ENCODE results near the gene APOL1.

APOL1 gene

DNA sequence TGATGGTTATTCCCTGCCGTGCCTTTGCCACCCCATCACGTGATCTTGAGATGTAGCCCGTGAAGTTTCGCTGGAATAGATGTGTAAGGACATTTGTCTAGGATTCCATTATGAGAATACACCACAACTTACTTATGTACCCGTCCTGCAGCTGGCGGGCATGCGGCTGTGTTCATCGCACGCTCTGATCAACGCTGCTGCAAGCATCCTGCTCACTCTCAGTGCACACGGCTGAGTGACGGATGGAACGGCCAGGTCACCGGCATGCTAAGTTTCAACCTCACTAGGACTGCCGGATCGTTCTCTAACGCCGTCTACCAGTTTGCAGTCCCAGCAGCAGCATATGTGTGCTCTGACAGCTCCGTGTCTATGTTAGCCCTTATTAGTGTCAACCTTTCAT lies 44.6 kb downstream of the APOL1 start:
- no peak for DNase-seq
- Mint-ChIP-seq H3K27me3 (no peaks in the 10 kb centered on the region), H3K9me3 (no peaks in the 10 kb centered on the region), H3K4me3 (no peak overlapping the region), H3K27ac (no peak overlapping the region), H3K4me1 (peaks cover 51% of the 10 kb centered on the region)
- ATAC-seq: no peak

DNA sequence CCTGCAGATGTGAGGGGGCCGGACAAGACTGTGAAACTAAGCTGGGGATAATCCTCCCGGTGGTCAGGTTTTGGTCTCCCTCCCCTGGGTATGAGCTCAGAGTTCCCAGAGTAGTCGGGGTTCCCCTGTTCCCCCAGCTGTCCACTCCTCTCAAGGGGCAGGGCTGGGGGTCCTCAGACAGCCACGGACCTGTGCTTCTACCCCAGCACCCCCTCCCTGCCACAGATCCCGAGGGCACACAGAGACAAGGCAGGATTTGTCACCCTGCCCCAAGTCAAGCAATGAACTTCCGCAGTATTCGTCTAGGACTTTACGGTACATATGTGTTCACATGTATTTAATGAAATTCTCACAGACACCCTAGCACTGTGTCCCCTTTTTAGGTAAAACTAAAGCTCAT lies 45.2 kb downstream of the APOL1 start:
- ATAC-seq (no peak), DNase-seq (no peak)
- Mint-ChIP-seq H3K4me1 (peaks cover 46% of the 10 kb centered on the region), H3K27ac (peak overlapping the region in 1 of 2 donors; percentile 42), H3K27me3 (no peaks in the 10 kb centered on the region), H3K4me3 (no peak overlapping the region), H3K9me3 (no peaks in the 10 kb centered on the region)

DNA sequence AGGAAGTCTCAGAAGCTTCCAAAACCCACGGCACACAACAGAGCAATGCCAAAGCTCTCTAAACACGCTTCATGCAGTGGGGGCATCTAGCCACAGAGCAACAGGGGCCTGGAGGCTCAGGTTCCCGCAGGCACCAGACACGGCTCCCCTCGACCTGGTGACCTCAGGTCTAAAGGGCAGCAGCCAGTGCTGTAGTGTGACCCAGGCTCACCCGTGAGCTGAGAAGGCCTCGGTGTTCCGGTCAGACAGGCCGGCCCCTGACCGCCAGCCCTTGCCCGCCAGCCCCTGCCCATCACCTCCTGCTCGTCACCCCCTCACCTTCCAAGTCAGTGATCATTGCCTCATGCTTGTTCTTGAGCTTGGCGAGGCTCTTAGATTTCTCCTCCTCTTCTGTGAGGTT lies 45.7 kb downstream of the APOL1 start:
- no peak for DNase-seq
- Mint-ChIP-seq H3K27me3 (no peaks in the 10 kb centered on the region), H3K27ac (no peak overlapping the region), H3K9me3 (no peaks in the 10 kb centered on the region), H3K4me3 (no peak overlapping the region), H3K4me1 (peaks cover 43% of the 10 kb centered on the region)
- ATAC-seq: no peak

DNA sequence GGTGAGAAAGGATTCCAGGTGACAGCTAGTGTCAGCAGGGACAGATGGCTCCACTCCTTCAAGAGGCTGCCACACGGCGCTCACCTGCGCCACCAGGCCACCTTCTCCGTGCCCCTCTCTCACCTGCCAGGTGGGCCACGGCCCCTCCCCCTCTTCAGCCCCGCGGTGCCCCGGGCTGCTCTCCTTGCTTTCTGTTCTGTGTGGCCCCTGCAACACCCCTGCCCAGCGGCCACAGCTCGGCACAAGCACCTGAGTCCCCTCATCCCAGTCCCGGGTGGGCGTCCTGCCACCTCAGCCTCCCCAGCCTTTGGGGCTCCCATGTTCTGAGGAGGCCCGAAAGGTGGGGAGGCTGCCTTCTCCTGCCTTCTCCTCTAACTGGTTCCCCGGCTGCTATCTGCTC lies 46.4 kb downstream of the APOL1 start:
- Mint-ChIP-seq H3K4me1 (peaks cover 43% of the 10 kb centered on the region), H3K9me3 (no peaks in the 10 kb centered on the region), H3K27me3 (no peaks in the 10 kb centered on the region), H3K27ac (peak overlapping the region in 1 of 2 donors; percentile 85), H3K4me3 (no peak overlapping the region)
- DNase-seq (no peak), ATAC-seq (no peak)

DNA sequence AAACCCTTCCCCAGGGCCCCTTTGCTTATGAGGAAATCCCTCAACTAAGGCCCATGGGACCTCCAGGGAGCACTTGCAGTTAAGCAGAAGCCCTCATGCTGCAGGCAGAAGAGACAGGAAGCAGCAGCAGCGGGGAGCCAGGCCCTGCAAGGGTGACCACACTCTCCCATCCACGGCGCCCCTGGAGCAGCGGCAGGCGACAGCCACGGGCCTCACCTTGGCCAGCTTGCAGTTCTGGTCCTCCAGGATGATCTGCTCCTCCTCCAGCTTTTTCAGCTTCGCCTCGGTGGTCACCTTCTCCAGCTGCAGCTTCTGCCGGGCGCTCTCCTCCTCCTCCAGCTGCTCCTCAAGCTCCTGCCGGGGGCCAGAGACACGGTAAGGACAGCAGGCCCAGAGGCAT lies 47.0 kb downstream of the APOL1 start:
- ATAC-seq (no peak), DNase-seq (no peak)
- Mint-ChIP-seq H3K4me1 (peaks cover 38% of the 10 kb centered on the region), H3K4me3 (no peak overlapping the region), H3K27ac (peak overlapping the region in 1 of 2 donors; percentile 27), H3K27me3 (no peaks in the 10 kb centered on the region), H3K9me3 (no peaks in the 10 kb centered on the region)

DNA sequence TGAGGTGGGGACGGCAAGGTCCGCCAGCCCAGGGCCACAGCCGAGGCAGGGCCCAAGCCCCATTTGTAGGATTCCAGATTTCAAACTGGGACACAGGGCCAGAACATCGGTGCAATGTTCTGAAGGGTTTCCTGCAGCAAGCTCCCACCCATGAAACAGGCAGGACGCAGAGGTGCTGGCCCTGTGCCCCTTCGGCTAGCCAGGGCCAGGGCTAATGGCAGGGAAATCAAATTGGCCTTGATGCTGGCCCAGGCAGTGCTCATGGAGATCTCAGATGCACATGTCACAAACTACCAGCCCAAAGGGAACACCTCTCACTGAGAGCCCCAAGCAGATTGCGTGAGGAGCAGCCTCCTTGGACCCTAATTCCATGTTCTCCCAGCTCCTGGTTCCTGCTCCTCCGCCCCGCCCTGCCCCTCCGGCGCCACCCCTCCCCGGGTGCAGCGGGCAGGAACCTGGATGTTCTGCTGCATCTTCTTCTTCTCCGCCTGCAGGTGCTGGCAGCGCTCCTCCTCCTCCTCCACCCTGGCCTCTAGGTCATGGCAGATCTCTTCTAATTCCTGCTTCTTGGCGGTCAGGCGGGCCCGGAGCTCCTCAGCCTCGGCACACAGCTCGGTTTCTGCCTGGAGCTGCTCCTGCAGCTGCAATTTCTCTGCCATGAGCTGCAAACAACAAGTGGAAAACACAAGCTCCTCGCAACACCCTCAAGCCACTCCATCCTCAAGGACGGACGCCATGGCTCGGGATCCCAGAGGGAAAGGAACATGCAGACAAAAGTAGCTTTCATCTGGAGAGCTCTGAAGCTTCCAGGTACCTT lies 47.7 kb downstream of the APOL1 start:
- DNase-seq (no peak), ATAC-seq (no peak)
- Mint-ChIP-seq H3K4me1 (peaks cover 33% of the 10 kb centered on the region), H3K4me3 (peak overlapping the region in 1 of 2 donors; percentile 45), H3K9me3 (no peaks in the 10 kb centered on the region), H3K27me3 (no peaks in the 10 kb centered on the region), H3K27ac (peak overlapping the region; percentile 65 to 95)

DNA sequence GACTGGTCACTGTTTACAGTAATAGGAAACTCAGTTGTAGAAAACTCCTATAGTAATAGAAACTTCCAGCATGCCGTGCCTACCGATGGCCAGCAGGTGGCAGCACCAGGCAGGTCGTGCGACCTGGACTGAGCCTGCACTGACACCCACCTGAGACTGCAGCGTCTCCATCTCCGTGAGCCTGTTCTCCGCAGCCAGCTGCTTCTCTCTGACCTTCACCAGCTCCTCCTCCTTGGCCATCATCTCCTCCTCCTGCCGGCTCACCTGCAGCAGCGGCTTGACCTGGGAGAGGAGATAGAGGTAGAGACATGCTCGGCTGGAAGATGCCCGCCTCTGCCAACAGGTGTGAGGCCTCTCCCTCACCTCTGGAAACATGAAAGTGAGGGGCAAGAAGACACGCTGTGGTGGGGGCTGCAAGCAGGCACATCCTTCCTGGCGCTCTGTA lies 48.5 kb downstream of the APOL1 start:
- peak overlapping the region in 1 of 2 donors; percentile 95 for H3K27ac Mint-ChIP-seq
- H3K4me3 Mint-ChIP-seq: no peak overlapping the region
- no peaks in the 10 kb centered on the region for H3K27me3 Mint-ChIP-seq
- no peaks in the 10 kb centered on the region for H3K9me3 Mint-ChIP-seq
- peak; percentile 78 to 81 for DNase-seq
- H3K4me1 Mint-ChIP-seq: peaks cover 31% of the 10 kb centered on the region
- ATAC-seq: peak; percentile 94

DNA sequence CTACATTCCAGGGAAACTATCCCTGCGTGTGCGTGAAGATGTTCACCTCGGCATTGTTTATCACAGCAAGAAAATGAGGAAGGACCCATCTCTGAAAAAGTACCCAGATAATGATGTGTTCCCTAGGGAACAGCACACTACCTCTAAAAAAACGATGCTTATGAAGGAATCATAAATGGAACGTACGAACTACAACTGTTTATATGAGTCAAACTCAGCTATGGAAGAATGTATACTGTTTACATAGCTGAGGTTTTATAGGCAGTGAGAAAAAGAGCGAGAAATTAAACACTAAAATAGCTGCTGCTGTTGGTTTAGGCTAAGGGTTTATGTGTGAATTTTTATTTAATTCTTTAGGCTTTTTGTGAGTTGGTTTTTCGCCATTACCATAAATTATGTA lies 48.9 kb downstream of the APOL1 start:
- DNase-seq (no peak), ATAC-seq (no peak)
- H3K4me1 Mint-ChIP-seq: peaks cover 31% of the 10 kb centered on the region
- no peaks in the 10 kb centered on the region for H3K27me3 Mint-ChIP-seq
- no peaks in the 10 kb centered on the region for H3K9me3 Mint-ChIP-seq
- no peak overlapping the region for H3K4me3 Mint-ChIP-seq
- peak overlapping the region in 1 of 2 donors; percentile 95 for H3K27ac Mint-ChIP-seq

DNA sequence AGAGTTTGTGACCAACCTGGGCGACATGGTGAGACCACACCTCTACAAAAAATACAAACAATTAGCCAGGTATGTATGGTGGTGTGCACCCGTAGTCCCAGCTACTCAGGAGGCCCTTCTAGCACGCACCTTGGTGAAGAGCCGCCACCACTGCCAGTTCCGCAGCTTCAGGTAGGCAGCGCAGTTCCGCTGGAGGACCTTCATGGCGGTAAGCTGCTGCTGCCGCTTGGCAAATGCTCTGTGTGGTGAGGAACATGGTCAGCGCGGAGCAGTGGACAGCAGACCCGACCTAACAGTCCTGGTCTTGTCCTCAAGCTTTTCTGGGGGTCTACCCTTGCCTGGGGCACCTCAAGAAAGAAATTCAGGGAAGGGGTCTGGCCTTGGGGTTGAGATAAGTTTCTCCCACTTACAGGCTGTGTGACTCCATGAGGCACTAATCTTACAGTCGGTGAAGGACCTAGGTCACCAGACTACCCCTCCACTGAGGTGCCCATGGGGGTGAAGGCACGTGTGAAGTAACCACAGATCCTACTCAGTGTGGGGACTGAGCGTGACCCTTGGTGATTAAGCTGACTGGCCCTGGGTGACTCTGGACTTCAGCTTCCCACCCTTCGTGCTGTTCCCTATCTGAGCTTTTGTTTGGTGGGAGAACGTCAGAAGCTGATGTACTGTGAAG lies 49.6 kb downstream of the APOL1 start:
- ATAC-seq (no peak), DNase-seq (no peak)
- peak overlapping the region in 1 of 2 donors; percentile 19 for H3K27ac Mint-ChIP-seq
- H3K4me3 Mint-ChIP-seq: no peak overlapping the region
- no peaks in the 10 kb centered on the region for H3K9me3 Mint-ChIP-seq
- H3K4me1 Mint-ChIP-seq: peaks cover 25% of the 10 kb centered on the region
- H3K27me3 Mint-ChIP-seq: no peaks in the 10 kb centered on the region

DNA sequence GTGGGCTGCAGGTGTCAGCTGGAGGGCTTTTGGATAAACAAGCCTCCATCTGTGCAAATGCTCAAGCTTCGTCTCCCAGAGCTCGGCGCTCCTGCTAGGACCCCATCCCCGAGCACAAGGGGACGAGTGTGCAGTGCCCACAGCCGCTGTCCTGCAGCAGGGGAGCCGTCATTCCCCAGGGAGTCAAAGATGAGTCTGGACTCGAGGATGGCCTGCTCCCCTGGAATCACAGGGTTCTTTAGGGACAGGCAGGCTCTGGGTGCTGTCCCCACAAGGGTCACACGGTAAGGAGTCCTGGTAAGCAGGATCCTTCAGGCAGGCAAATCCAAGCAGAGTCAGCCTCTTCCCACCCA lies 50.2 kb downstream of the APOL1 start:
- peaks cover 25% of the 10 kb centered on the region for H3K4me1 Mint-ChIP-seq
- peak overlapping the region in 1 of 2 donors; percentile 12 for H3K27ac Mint-ChIP-seq
- H3K4me3 Mint-ChIP-seq: no peak overlapping the region
- no peaks in the 10 kb centered on the region for H3K9me3 Mint-ChIP-seq
- no peak for ATAC-seq
- no peaks in the 10 kb centered on the region for H3K27me3 Mint-ChIP-seq
- DNase-seq: no peak

DNA sequence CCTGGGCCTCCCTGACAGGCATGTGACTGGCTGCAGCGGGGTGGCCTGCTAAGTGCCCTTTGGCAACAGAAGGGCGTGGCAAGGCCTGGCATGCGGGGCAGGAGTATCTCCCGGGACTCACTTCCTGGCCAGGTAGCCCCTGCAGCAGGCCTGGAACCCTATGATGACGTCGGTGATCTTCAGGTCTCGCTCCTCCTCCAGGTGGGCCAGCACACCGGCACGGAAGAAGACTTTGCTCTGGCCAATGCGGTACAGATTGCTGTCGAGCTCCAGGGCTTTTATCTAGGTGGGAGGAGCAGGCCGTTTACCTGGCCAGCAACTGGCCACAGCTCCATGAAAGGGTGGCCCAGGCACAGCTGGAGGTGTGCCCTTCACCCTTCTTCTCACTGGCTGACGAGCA lies 50.9 kb downstream of the APOL1 start:
- no peak overlapping the region for H3K4me3 Mint-ChIP-seq
- ATAC-seq (no peak), DNase-seq (no peak)
- H3K27me3 Mint-ChIP-seq: no peaks in the 10 kb centered on the region
- no peaks in the 10 kb centered on the region for H3K9me3 Mint-ChIP-seq
- peak overlapping the region in 1 of 2 donors; percentile 85 for H3K27ac Mint-ChIP-seq
- H3K4me1 Mint-ChIP-seq: peaks cover 31% of the 10 kb centered on the region

DNA sequence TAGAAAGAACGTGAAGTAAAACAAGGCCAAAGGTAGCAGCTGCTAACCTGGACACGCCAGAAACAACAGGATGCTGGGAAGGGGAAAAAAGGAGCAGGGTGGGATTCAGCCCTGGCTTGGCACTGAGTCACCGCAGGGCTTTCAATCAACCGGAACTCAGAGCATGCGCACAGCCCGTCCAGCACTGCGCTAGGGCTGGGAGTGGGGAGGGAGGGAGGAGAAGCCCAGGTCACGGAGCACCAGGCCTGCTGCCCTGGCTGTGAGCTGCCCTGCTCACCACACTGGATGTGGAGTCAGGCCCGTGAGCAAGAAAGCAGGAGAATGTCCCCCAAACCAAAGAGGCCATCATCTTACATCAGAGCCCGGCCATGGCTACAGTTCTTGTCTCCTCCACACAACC lies 51.5 kb downstream of the APOL1 start:
- Mint-ChIP-seq H3K27ac (peak overlapping the region in 1 of 2 donors; percentile 85), H3K4me1 (peaks cover 36% of the 10 kb centered on the region), H3K27me3 (no peaks in the 10 kb centered on the region), H3K4me3 (no peak overlapping the region), H3K9me3 (no peaks in the 10 kb centered on the region)
- no peak for ATAC-seq
- DNase-seq: no peak

DNA sequence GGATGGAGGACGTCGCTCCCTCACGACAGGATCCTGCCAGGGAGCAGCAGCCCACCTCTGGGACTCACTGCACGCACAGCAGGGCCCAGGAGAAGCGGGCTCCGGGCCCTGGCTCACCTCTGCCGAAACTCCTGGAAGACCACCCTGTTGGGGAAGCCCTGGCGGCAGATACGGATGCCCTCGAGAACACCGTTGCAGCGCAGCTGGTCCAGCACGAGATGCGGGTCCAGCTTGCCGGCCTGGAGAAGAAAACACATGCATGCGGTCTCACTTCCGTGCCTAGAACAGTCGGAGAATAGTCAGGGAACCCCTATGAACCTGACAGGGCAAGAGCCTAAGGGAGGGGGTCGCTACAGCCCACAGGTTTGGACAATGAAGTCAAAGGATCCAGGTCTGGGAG lies 52.9 kb downstream of the APOL1 start:
- no peaks in the 10 kb centered on the region for H3K27me3 Mint-ChIP-seq
- peaks cover 34% of the 10 kb centered on the region for H3K4me1 Mint-ChIP-seq
- H3K27ac Mint-ChIP-seq: peak overlapping the region in 1 of 2 donors; percentile 72
- no peaks in the 10 kb centered on the region for H3K9me3 Mint-ChIP-seq
- DNase-seq: no peak
- peak overlapping the region in 1 of 2 donors; percentile 30 for H3K4me3 Mint-ChIP-seq
- no peak for ATAC-seq

DNA sequence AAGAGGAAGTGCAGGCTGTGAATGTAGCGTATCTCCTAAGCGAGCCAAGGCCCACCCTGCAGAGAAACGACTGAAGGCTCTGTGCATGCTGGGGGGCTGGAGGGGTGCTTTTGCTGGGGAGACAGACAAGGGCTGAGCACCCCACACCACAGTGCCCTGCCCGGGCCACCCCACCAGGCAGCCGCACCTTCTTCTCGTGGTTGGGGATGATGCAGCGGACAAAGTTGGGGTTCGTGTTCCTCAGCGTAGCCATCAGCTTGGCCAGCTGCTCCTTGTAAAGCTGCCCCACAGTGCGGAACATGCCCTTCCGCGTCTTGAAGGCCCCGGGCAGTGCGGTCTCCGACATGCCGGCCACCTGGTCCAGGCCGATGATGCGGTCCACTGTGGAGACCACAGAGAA lies 53.3 kb downstream of the APOL1 start:
- DNase-seq: no peak

DNA sequence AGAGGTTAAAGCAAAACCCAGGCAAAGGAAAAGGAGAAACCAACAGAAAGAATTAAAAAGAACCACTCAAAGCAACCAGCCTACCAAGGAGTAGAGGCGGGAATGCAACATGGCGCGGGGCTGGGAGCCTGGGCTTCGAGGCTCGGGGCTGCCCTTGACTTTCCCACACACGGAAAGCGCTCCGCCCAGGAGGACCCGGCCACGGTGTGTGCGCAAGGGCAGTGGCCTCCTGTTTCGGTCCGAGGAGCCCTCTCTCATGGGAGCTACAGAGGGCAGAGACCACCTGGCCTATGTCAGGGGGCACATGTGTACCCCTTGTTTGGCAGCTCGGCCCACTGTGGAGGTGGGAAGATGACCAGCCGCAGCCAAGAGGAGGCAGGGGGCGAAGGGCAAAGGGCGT lies 55.9 kb downstream of the APOL1 start:
- no peak for DNase-seq
- ATAC-seq: no peak
- H3K27ac Mint-ChIP-seq: peak overlapping the region in 1 of 2 donors; percentile 71
- no peak overlapping the region for H3K4me3 Mint-ChIP-seq
- H3K27me3 Mint-ChIP-seq: no peaks in the 10 kb centered on the region
- no peaks in the 10 kb centered on the region for H3K9me3 Mint-ChIP-seq
- H3K4me1 Mint-ChIP-seq: peaks cover 22% of the 10 kb centered on the region

More for the DNA sequence above, 53.3 kb downstream of the APOL1 start:
- no peaks in the 10 kb centered on the region for H3K9me3 Mint-ChIP-seq
- no peaks in the 10 kb centered on the region for H3K27me3 Mint-ChIP-seq
- H3K4me1 Mint-ChIP-seq: peaks cover 29% of the 10 kb centered on the region
- no peak for ATAC-seq
- H3K27ac Mint-ChIP-seq: peak overlapping the region in 1 of 2 donors; percentile 72
- H3K4me3 Mint-ChIP-seq: no peak overlapping the region

DNA sequence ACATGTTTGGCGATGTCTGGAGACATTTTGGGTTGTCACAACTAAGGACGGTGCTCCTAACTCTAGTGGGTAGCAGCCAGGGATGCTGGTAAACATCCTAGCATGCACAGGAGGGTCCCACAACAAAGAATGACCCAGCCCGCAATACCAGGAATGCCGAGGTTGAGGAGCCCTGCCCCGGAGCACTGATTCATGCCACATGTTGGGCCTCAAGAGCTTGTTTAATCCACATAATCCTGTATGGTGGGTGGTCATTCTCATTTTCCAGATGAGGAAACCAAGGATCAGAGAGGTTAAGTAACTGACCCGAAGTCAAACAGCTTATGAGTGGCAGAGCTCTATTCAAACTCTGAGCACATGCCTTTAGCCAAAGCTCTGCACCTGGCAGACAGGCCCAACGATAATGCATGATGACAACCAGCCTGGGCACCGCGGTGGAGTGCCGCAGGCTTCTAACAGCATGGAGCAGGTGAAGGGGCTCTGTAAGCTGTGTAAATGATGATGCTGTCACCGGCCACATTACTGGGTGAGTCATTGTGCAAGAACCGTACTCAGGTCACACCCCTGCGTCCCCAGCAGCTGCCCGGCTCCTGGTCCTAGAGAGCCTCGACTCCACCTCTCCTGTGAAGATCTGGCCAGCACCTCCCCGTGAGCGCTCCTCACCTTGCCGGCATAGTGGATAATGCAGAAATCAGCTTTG lies 58.6 kb downstream of the APOL1 start:
- no peak overlapping the region for H3K4me3 Mint-ChIP-seq
- H3K27ac Mint-ChIP-seq: peak overlapping the region in 1 of 2 donors; percentile 2
- ATAC-seq: no peak

More for the DNA sequence above, 58.6 kb downstream of the APOL1 start:
- no peak for DNase-seq
- Mint-ChIP-seq H3K4me1 (peaks cover 17% of the 10 kb centered on the region), H3K27me3 (no peaks in the 10 kb centered on the region), H3K9me3 (no peaks in the 10 kb centered on the region)
